Measurements from ENCODE around the gene SORL1-AS1. TPM values are rescaled to one million over a fixed set of nuclear protein-coding genes. Genes with fewer than 3 reads are reported as not detected.

The SORL1-AS1 gene

GRCh38 chr11:121389651-121390050, 63.1 kb downstream of the SORL1-AS1 start:
- no peak overlapping the region for H3K4me2 ChIP-seq (ENCODE audit: insufficient read depth, low read length)
- TF ChIP-seq CTCF (IDR thresholded peaks at IDR 0.05; ENCODE audit: extremely low read depth, low read depth, low read length) = no peak
- no peaks in the 10 kb centered on the region for H3K4me1 ChIP-seq (ENCODE audit: insufficient read depth, low read length)
- H2AFZ ChIP-seq (ENCODE audit: low read length) = no peak overlapping the region
- no peaks in the 10 kb centered on the region for H3K9me3 ChIP-seq (ENCODE audit: low read depth, low read length)
- H3K79me2 ChIP-seq (ENCODE audit: insufficient read depth, low read length) = no peaks in the 10 kb centered on the region
- H3K27me3 ChIP-seq (ENCODE audit: insufficient read depth, low read length) = peaks cover 4% of the 10 kb centered on the region
- no peak overlapping the region for H3K4me3 ChIP-seq (ENCODE audit: insufficient read depth, low read length)
- H4K20me1 ChIP-seq (ENCODE audit: insufficient read depth, low read length) = no peaks in the 10 kb centered on the region
- no peaks in the 10 kb centered on the region for H3K36me3 ChIP-seq (ENCODE audit: insufficient read depth, low read length)
- no peak for DNase-seq (ENCODE audit: insufficient read length, low spot score, missing footprints)
- no peak overlapping the region for H3K27ac ChIP-seq (ENCODE audit: low read depth, low read length)

Other genes starting within 250 kb of the SORL1-AS1 start
- gene SC5D, start 160.2 kb downstream of the SORL1-AS1 start, total RNA-seq = 63.7 and 93.7 TPM in 2 replicates
- gene SORL1, start 653 bp downstream of the SORL1-AS1 start, total RNA-seq = under 0.01 and 0.36 TPM in 2 replicates

All from osteoblast (primary cell).